Right cardiac atrium (tissue), 5 donors: ENCODE results near the gene CNOT2. TPM values are rescaled to one million over a fixed set of nuclear protein-coding genes. Genes with fewer than 3 reads are reported as not detected.

ENCODE experiments used
- ATAC-seq, 2 donors: fragments of 200-7000 bp; cut with Tn5 transposase; one replicate each; pipeline versions ENCODE4 v1.8.0 to v1.9.1; 2020; ENCODE audit warnings: moderate library complexity in 2 of 2, mild to moderate bottlenecking in 1 of 2
- DNase-seq, 3 donors: peaks; one replicate each; pipeline ENCODE4 v3.0.0-alpha.2; 2020
- H3K27ac ChIP-seq: one replicate; pipeline ENCODE4 v1.5.1; 2013; ENCODE audit warnings: mild to moderate bottlenecking, low read length, control low read depth, moderate library complexity
- H3K27me3 ChIP-seq: one replicate; pipeline ENCODE4 v1.6.1; 2013; ENCODE audit not compliant: control insufficient read depth, insufficient read depth
- H3K4me1 ChIP-seq: one replicate; pipeline ENCODE4 v1.6.1; 2013; ENCODE audit warnings: low read length; ENCODE audit not compliant: control insufficient read depth, insufficient read depth
- H3K4me3 ChIP-seq: one replicate; pipeline ENCODE4 v1.5.1; 2013; ENCODE audit warnings: low read length, control low read depth
- H3K9me3 ChIP-seq: one replicate; pipeline ENCODE4 v1.6.1; 2013; ENCODE audit warnings: low read length; ENCODE audit not compliant: control insufficient read depth
- WGBS: extraction: QIAGEN DNeasy Blood & Tissue Kit; methylation state at CpG from one replicate; pipeline ENCODE4 v1.1.7; 2013; 5-methylcytosine and 5-hydroxymethylcytosine counted together
- intact Hi-C, 4 donors: fragments of 100-400 bp; cut with DNase I; formaldehyde crosslinking; loops; one replicate each; pipeline versions ENCODE4 v1.11.0 to v1.14.0; 2022 to 2023
- polyA plus RNA-seq: library from polyadenylated mRNA; stranded (reverse); fragments of 200-250 nt; gene quantifications from one replicate; pipeline ENCODE4 v1.2.3, GENCODE V29; 2013
- total RNA-seq, 4 donors: library from RNA; stranded (reverse); fragmentation: NEBNext Ultra II Directional; extraction: Animal tissue kit (Norgen Biotek cat#: 25700); gene quantifications; one replicate each; pipeline ENCODE4 v1.2.1, GENCODE V29; 2021
- donor health status: healthy with polysubstance abuse.
- donor health status: DM: no; HTN: yes; CAD: no.
- donor health status: DM: no; HTN: no; CAD: no.
- donor health status: DM: no; HTN: yes; CAD: no; lungs with severe emphysema.
- donor health status: DM: yes; HTN: yes; CAD: no.

Gene CNOT2
- total and polyA plus RNA-seq, 5 donors = 18.5 to 52.7 (median 42.7) TPM

GRCh38 chr12:70251661-70252060 is 8.4 kb downstream of the CNOT2 start:
- intact Hi-C loops = no loop called here
- no peak for ATAC-seq
- WGBS = 56% methylated on average over 2 of the region's 2 CpGs

GRCh38 chr12:70252832-70253231 is 9.6 kb downstream of the CNOT2 start:
- no peak overlapping the region for H3K4me3 ChIP-seq
- peaks cover 2% of the 10 kb centered on the region for H3K4me1 ChIP-seq
- no peak overlapping the region for H3K27ac ChIP-seq
- no peak for DNase-seq
- H3K9me3 ChIP-seq = no peaks in the 10 kb centered on the region
- ATAC-seq = no peak
- intact Hi-C loops = no loop called here
- 68% methylated on average over 4 of the region's 4 CpGs for WGBS
- H3K27me3 ChIP-seq = no peaks in the 10 kb centered on the region

More at GRCh38 chr12:70251661-70252060, 8.4 kb downstream of the CNOT2 start:
- no peaks in the 10 kb centered on the region for H3K9me3 ChIP-seq
- H3K27ac ChIP-seq = no peak overlapping the region
- H3K4me1 ChIP-seq = peaks cover 2% of the 10 kb centered on the region
- no peaks in the 10 kb centered on the region for H3K27me3 ChIP-seq
- H3K4me3 ChIP-seq = no peak overlapping the region
- DNase-seq = no peak

GRCh38 chr12:70254225-70254624 is 11.0 kb downstream of the CNOT2 start:
- ATAC-seq = no peak

GRCh38 chr12:70254846-70255245 is 11.6 kb downstream of the CNOT2 start:
- Histone ChIP-seq H3K27ac (no peak overlapping the region), H3K9me3 (no peaks in the 10 kb centered on the region), H3K4me1 (peaks cover 2% of the 10 kb centered on the region), H3K4me3 (no peak overlapping the region), H3K27me3 (no peaks in the 10 kb centered on the region)
- no peak for ATAC-seq
- intact Hi-C loops = no loop called here
- 84% methylated on average over 5 of the region's 5 CpGs for WGBS
- no peak for DNase-seq

More at GRCh38 chr12:70254225-70254624, 11.0 kb downstream of the CNOT2 start:
- DNase-seq = no peak
- Histone ChIP-seq H3K4me3 (no peak overlapping the region), H3K27me3 (no peaks in the 10 kb centered on the region), H3K27ac (no peak overlapping the region), H3K4me1 (peaks cover 2% of the 10 kb centered on the region), H3K9me3 (no peaks in the 10 kb centered on the region)
- intact Hi-C loops = no loop called here
- 88% methylated on average over 5 of the region's 5 CpGs for WGBS

- intact Hi-C loops = no loop called here
- H3K4me1 ChIP-seq = peaks cover 2% of the 10 kb centered on the region
- H3K4me3 ChIP-seq = no peak overlapping the region
- ATAC-seq = no peak
- H3K9me3 ChIP-seq = no peaks in the 10 kb centered on the region
- 35% methylated on average over 3 of the region's 3 CpGs for WGBS
- H3K27me3 ChIP-seq = no peaks in the 10 kb centered on the region
- H3K27ac ChIP-seq = no peak overlapping the region
- DNase-seq = no peak
Observed at GRCh38 chr12:70255311-70255710, 12.1 kb downstream of the CNOT2 start.

- Histone ChIP-seq H3K27ac (no peak overlapping the region), H3K27me3 (no peaks in the 10 kb centered on the region), H3K4me3 (no peak overlapping the region), H3K9me3 (no peaks in the 10 kb centered on the region), H3K4me1 (peaks cover 2% of the 10 kb centered on the region)
- intact Hi-C loops = no loop called here
- WGBS = 80% methylated on average over 5 of the region's 5 CpGs
- DNase-seq (no peak), ATAC-seq (no peak)
Observed at GRCh38 chr12:70258605-70259403, 15.6 kb downstream of the CNOT2 start.

- DNase-seq (no peak), ATAC-seq (no peak)
- Histone ChIP-seq H3K4me1 (peaks cover 2% of the 10 kb centered on the region), H3K4me3 (no peak overlapping the region), H3K27ac (no peak overlapping the region), H3K27me3 (no peaks in the 10 kb centered on the region), H3K9me3 (no peaks in the 10 kb centered on the region)
- intact Hi-C loops = no loop called here
- WGBS = 89% methylated on average over 1 of the region's 1 CpG
Observed at GRCh38 chr12:70260646-70261045, 17.4 kb downstream of the CNOT2 start.

- no peak for ATAC-seq
- intact Hi-C loops = no loop called here
- no peaks in the 10 kb centered on the region for H3K9me3 ChIP-seq
- H3K4me3 ChIP-seq = no peak overlapping the region
- DNase-seq = no peak
- 87% methylated on average over 6 of the region's 6 CpGs for WGBS
- no peaks in the 10 kb centered on the region for H3K27me3 ChIP-seq
- peaks cover 3% of the 10 kb centered on the region for H3K4me1 ChIP-seq
- H3K27ac ChIP-seq = no peak overlapping the region
Observed at GRCh38 chr12:70264067-70264867, 21.0 kb downstream of the CNOT2 start.

- Histone ChIP-seq H3K9me3 (no peaks in the 10 kb centered on the region), H3K27me3 (no peaks in the 10 kb centered on the region), H3K4me1 (peaks cover 3% of the 10 kb centered on the region), H3K4me3 (no peak overlapping the region), H3K27ac (no peak overlapping the region)
- intact Hi-C loops = no loop called here
- ATAC-seq (no peak), DNase-seq (no peak)
- WGBS = 85% methylated on average over 1 of the region's 1 CpG
Observed at GRCh38 chr12:70265132-70265531, 21.9 kb downstream of the CNOT2 start.

- WGBS = 87% methylated on average over 1 of the region's 1 CpG
- intact Hi-C loops = no loop called here
- Histone ChIP-seq H3K27ac (no peak overlapping the region), H3K9me3 (no peaks in the 10 kb centered on the region), H3K4me1 (peaks cover 8% of the 10 kb centered on the region), H3K4me3 (no peak overlapping the region), H3K27me3 (no peaks in the 10 kb centered on the region)
- no peak for ATAC-seq
- no peak for DNase-seq
Observed at GRCh38 chr12:70267550-70267949, 24.3 kb downstream of the CNOT2 start.

GRCh38 chr12:70268972-70269371 is 25.7 kb downstream of the CNOT2 start:
- no peak for DNase-seq
- intact Hi-C loops = no loop called here
- Histone ChIP-seq H3K9me3 (no peaks in the 10 kb centered on the region), H3K27ac (no peak overlapping the region), H3K4me3 (no peak overlapping the region), H3K27me3 (no peaks in the 10 kb centered on the region), H3K4me1 (peaks cover 9% of the 10 kb centered on the region)
- no peak for ATAC-seq
- 81% methylated on average over 2 of the region's 2 CpGs for WGBS
